ENCODE data around the gene FCRL2.

FCRL2 gene

DNA sequence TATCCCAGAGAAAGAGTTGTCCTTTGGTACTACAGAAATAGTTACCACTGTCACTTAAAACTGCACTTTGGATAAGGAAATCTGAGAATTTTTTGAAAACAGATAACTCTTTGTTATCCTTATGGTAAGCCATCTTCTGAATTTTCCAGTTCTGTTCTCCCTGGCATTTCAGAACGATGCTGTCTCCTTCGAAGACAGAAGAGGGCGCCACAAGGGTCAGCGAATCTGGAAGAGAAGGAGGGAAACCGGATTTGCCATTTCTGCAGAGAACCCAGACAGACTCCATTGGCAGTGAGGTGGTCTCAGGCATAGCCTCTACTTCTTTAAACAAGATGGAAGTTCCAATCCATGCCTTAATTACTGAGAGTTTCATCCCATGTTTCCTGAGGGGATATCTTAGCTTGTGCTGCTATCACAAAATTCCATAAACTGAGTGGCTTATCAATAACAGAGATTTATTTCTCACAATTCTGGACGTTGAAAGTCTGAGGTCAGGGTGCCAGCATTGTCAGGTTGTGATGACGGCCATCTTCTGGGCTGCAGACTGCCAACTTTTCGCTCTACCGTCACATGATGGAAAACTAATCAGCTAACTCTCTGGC is 6.4 kb downstream of the FCRL2 start:
- H3K36me3 ChIP-seq (ENCODE audit: control insufficient read depth in 2 of 2, insufficient read depth in 1 of 2, low read length in 2 of 2) = no peaks in the 10 kb centered on the region
- H3K27ac ChIP-seq (ENCODE audit: extremely low read depth, low read depth, low read length) = no peak overlapping the region
- CTCF ChIA-PET = interaction anchor here (0.6 to 1.3 kb wide), 8 partner anchors 15 to 1264 kb away, joined by 3 to 4 read pairs (median 3); no protein-coding TSS in a partner anchor
- POLR2A ChIA-PET = interaction anchor here (0.6 kb wide), 1 partner anchor 223 kb away, joined by 4 read pairs; no protein-coding TSS in a partner anchor
- H3K4me1 ChIP-seq (ENCODE audit: control insufficient read depth, insufficient read depth, low read length) = no peaks in the 10 kb centered on the region
- no peak overlapping the region for H3K4me3 ChIP-seq (ENCODE audit: low read depth, low read length)
- no peak for TF ChIP-seq CTCF (tag by site-specific recombination; IDR thresholded peaks at IDR 0.05)
- TF ChIP-seq ZNF521 (tag by site-specific recombination; IDR thresholded peaks at IDR 0.05) = no peak
- no peak for TF ChIP-seq ZNF280C (tag by site-specific recombination; IDR thresholded peaks at IDR 0.05)
- no peak for TF ChIP-seq ZNF354C (tag by site-specific recombination; IDR thresholded peaks at IDR 0.05; ENCODE audit: borderline replicate concordance, low read depth)
- TF ChIP-seq ZBTB20 (tag by site-specific recombination; IDR thresholded peaks at IDR 0.05) = no peak
- TF ChIP-seq ZBTB8A (tag by site-specific recombination; IDR thresholded peaks at IDR 0.05) = no peak
- no peak for TF ChIP-seq BCL11B (tag by site-specific recombination; IDR thresholded peaks at IDR 0.05; ENCODE audit: low read depth)
- no peak for TF ChIP-seq ZBTB17 (tag by site-specific recombination; IDR thresholded peaks at IDR 0.05)
- TF ChIP-seq KLF9 (tag by site-specific recombination; IDR thresholded peaks at IDR 0.05; ENCODE audit: low read depth) = no peak
- TF ChIP-seq ZNF433 (tag by site-specific recombination; IDR thresholded peaks at IDR 0.05; ENCODE audit: low read depth) = no peak
- no peak for TF ChIP-seq ZNF302 (tag by site-specific recombination; IDR thresholded peaks at IDR 0.05; ENCODE audit: low read depth)
- no peak for TF ChIP-seq ZNF747 (tag by site-specific recombination; IDR thresholded peaks at IDR 0.05)
- TF ChIP-seq ZSCAN23 (tag by site-specific recombination; IDR thresholded peaks at IDR 0.05) = no peak
- TF ChIP-seq, protein P1, sequence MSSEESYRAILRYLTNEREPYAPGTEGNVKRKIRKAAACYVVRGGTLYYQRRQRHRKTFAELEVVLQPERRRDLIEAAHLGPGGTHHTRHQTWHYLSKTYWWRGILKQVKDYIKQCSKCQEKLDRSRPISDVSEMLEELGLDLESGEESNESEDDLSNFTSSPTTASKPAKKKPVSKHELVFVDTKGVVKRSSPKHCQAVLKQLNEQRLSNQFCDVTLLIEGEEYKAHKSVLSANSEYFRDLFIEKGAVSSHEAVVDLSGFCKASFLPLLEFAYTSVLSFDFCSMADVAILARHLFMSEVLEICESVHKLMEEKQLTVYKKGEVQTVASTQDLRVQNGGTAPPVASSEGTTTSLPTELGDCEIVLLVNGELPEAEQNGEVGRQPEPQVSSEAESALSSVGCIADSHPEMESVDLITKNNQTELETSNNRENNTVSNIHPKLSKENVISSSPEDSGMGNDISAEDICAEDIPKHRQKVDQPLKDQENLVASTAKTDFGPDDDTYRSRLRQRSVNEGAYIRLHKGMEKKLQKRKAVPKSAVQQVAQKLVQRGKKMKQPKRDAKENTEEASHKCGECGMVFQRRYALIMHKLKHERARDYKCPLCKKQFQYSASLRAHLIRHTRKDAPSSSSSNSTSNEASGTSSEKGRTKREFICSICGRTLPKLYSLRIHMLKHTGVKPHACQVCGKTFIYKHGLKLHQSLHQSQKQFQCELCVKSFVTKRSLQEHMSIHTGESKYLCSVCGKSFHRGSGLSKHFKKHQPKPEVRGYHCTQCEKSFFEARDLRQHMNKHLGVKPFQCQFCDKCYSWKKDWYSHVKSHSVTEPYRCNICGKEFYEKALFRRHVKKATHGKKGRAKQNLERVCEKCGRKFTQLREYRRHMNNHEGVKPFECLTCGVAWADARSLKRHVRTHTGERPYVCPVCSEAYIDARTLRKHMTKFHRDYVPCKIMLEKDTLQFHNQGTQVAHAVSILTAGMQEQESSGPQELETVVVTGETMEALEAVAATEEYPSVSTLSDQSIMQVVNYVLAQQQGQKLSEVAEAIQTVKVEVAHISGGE (tag by site-specific recombination; conservative IDR thresholded peaks at IDR 0.05; ENCODE audit: low read depth) = no peak
- no peaks in the 10 kb centered on the region for H3K9me3 ChIP-seq (ENCODE audit: control insufficient read depth, insufficient read depth, low read depth, low read length)

DNA sequence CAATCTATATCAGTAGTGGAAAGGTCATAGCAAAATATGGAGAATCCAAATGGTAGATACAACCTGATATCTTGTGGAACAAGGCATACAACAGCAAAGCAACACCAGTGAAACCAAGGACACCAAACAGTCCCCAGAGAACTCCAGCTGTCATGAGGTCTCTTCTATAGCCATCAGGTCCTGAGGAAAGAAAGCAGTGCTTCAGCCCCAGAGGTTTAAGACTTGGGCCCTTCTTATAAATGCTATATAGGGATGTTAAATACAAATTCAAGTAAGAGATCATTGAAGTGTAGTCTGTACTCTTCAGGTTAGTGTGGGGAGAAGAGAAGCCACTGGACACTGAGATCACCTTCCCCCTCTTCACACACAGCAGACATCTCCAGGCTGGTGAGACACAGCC is 10.1 kb downstream of the FCRL2 start:
- ChIA-PET POLR2A (no interaction called here), CTCF (interaction anchor here (0.8 kb wide), 1 partner anchor 16 kb away, joined by 3 read pairs; no protein-coding TSS in a partner anchor)
- Histone ChIP-seq H3K9me3 (ENCODE audit: control insufficient read depth, insufficient read depth, low read depth, low read length) (no peaks in the 10 kb centered on the region), H3K27ac (ENCODE audit: extremely low read depth, low read depth, low read length) (no peak overlapping the region), H3K4me1 (ENCODE audit: control insufficient read depth, insufficient read depth, low read length) (no peaks in the 10 kb centered on the region), H3K36me3 (ENCODE audit: control insufficient read depth in 2 of 2, insufficient read depth in 1 of 2, low read length in 2 of 2) (no peaks in the 10 kb centered on the region), H3K4me3 (ENCODE audit: low read depth, low read length) (no peak overlapping the region)
- no peak for TF ChIP-seq ZNF140 (tag by site-specific recombination; IDR thresholded peaks at IDR 0.05)
- no peak for TF ChIP-seq PRDM1 (tag by site-specific recombination; IDR thresholded peaks at IDR 0.05)
- TF ChIP-seq SP2 (tag by site-specific recombination; IDR thresholded peaks at IDR 0.05) = no peak
- no peak for TF ChIP-seq ZNF223 (tag by site-specific recombination; IDR thresholded peaks at IDR 0.05)
- no peak for TF ChIP-seq ZNF530 (tag by site-specific recombination; IDR thresholded peaks at IDR 0.05; ENCODE audit: low read depth)
- TF ChIP-seq ELK4 (IDR thresholded peaks at IDR 0.05; ENCODE audit: borderline replicate concordance, low read depth, low read length) = no peak

All from HEK293 (cell line).